Measurements from ENCODE around the gene DYNAP. TPM values are rescaled to one million over a fixed set of nuclear protein-coding genes. Genes with fewer than 3 reads are reported as not detected.

The DYNAP gene
- total RNA-seq, 1 donor from 2014 or later: not detected

- H3K4me2 ChIP-seq (ENCODE audit: low read length): no peak overlapping the region
- no peaks in the 10 kb centered on the region for H3K36me3 Mint-ChIP-seq (ENCODE audit: low read depth, unreplicated experiment)
Measured at GRCh38 chr18:54647176-54647575, 56.1 kb downstream of the DYNAP start.

More at GRCh38 chr18:54647176-54647575, 56.1 kb downstream of the DYNAP start:
- Mint-ChIP-seq H3K27me3 (ENCODE audit: low read depth, unreplicated experiment) (no peaks in the 10 kb centered on the region), H3K27ac (ENCODE audit: unreplicated experiment) (no peak overlapping the region), H3K4me3 (ENCODE audit: unreplicated experiment) (no peak overlapping the region), H3K4me1 (ENCODE audit: low read depth, unreplicated experiment) (no peaks in the 10 kb centered on the region), H3K9me3 (ENCODE audit: unreplicated experiment) (no peaks in the 10 kb centered on the region)
- Histone ChIP-seq H3K4me3 (ENCODE audit: insufficient read depth, low read depth, low read length) (no peak overlapping the region), H2AFZ (ENCODE audit: low read depth, low read length) (no peak overlapping the region), H3K27ac (ENCODE audit: low read depth, low read length) (no peak overlapping the region), H4K20me1 (ENCODE audit: insufficient read depth, low read length) (no peaks in the 10 kb centered on the region), H3K9ac (ENCODE audit: low read length) (no peak overlapping the region), H3K36me3 (ENCODE audit: insufficient read depth, low read length) (no peaks in the 10 kb centered on the region), H3K4me1 (ENCODE audit: insufficient read depth, low read length) (no peaks in the 10 kb centered on the region), H3K27me3 (ENCODE audit: insufficient read depth, low read length) (no peaks in the 10 kb centered on the region), H3K79me2 (ENCODE audit: insufficient read depth, low read length) (no peaks in the 10 kb centered on the region), H3K9me3 (ENCODE audit: insufficient read depth, low read depth, low read length) (no peaks in the 10 kb centered on the region)
- DNase-seq (ENCODE audit: low read depth): peak; percentile 10
- TF ChIP-seq EZH2 (IDR thresholded peaks at IDR 0.05; ENCODE audit: insufficient read depth, low read length) (no peak), CTCF (IDR thresholded peaks at IDR 0.05; ENCODE audit: insufficient read depth, low read depth, low read length) (peak; percentile 36)
- FAIRE-seq: no peak

Other genes starting within 250 kb of the DYNAP start
- gene STARD6, start 233.4 kb upstream of the DYNAP start, total RNA-seq: not detected in 2 replicates
- gene C18orf54, start 233.3 kb upstream of the DYNAP start, total RNA-seq: 7.6 and 10.2 TPM in 2 replicates
- 0.91 and 1.1 TPM in 2 replicates for gene RAB27B, start 237.2 kb downstream of the DYNAP start, total RNA-seq

All from astrocyte (in vitro differentiated cells and primary cell).